GM12873 (cell line): ENCODE results near the gene COBL.

Experiments
- CTCF ChIP-seq: IDR thresholded peaks from 2 replicates; pipeline ENCODE4 v1.5.1; 2012; ENCODE audit warnings: low read depth, mild to moderate bottlenecking, moderate library complexity, low read length, control low read depth; ENCODE audit not compliant: insufficient read depth; ENCODE audit errors: missing control alignments

Gene COBL

GRCh38 chr7:51222916-51223315 lies 93.7 kb downstream of the COBL start:
- no peak for TF ChIP-seq CTCF

- no peak for TF ChIP-seq CTCF
Observed at GRCh38 chr7:51220226-51220625, 96.4 kb downstream of the COBL start.

GRCh38 chr7:51219261-51219988 lies 97.2 kb downstream of the COBL start:
- TF ChIP-seq CTCF, result no peak

- TF ChIP-seq CTCF, result no peak
Observed at GRCh38 chr7:51217804-51218203, 98.8 kb downstream of the COBL start.

GRCh38 chr7:51214098-51214497 lies 102.5 kb downstream of the COBL start:
- TF ChIP-seq CTCF, result no peak

GRCh38 chr7:51213618-51214017 lies 103.0 kb downstream of the COBL start:
- no peak for TF ChIP-seq CTCF

- no peak for TF ChIP-seq CTCF
Observed at GRCh38 chr7:51210766-51211165, 105.8 kb downstream of the COBL start.
